HepG2 (cell line): ENCODE results near the gene LRP10. TPM values are rescaled to one million over a fixed set of nuclear protein-coding genes. Genes with fewer than 3 reads are reported as not detected.

Source experiments
- ELF4 ChIP-seq: sonication (generic); formaldehyde crosslinking; IDR thresholded peaks from 2 replicates; pipeline ENCODE4 v1.5.0; 2020; ENCODE audit warnings: missing genetic modification reagents, mild to moderate bottlenecking, moderate library complexity, borderline replicate concordance
- ESRRA ChIP-seq: sonication (generic); formaldehyde crosslinking; IDR thresholded peaks from 2 replicates; pipeline ENCODE4 v1.5.1; 2020; ENCODE audit warnings: mild to moderate bottlenecking, low read depth, missing genetic modification reagents
- HNF1A ChIP-seq, 2 experiments: sonication (generic) in 1 of 2; formaldehyde crosslinking in 1 of 2; IDR thresholded peaks; 2 replicates each; pipeline versions ENCODE4 v1.4.0 to v1.6.1; 2016 to 2020; ENCODE audit warnings: borderline replicate concordance in 1 of 2, low read depth in 1 of 2, mild to moderate bottlenecking in 1 of 2, missing genetic modification reagents in 1 of 2
- KLF9 ChIP-seq: IDR thresholded peaks from 2 replicates; pipeline ENCODE4 v1.6.1; 2016; ENCODE audit warnings: low read depth
- MIER2 ChIP-seq: IDR thresholded peaks from 2 replicates; pipeline ENCODE4 v1.6.1; 2016; ENCODE audit warnings: missing biosample characterization, missing genetic modification reagents
- PAX8 ChIP-seq: sonication (generic); formaldehyde crosslinking; IDR thresholded peaks from 2 replicates; pipeline ENCODE4 v1.8.0; 2022; ENCODE audit warnings: mild to moderate bottlenecking, missing genetic modification reagents, borderline replicate concordance
- PHF5A ChIP-seq: IDR thresholded peaks from one replicate; pipeline ENCODE4 v1.6.1; 2018; ENCODE audit warnings: low read depth, missing genetic modification reagents; ENCODE audit not compliant: unreplicated experiment
- RBFOX2 ChIP-seq: fragments of 200-400 bp; formaldehyde crosslinking; IDR thresholded peaks from 2 replicates; pipeline ENCODE4 v1.6.1; 2017; ENCODE audit warnings: low read depth, mild to moderate bottlenecking, low read length
- SP2 ChIP-seq: sonication (generic); formaldehyde crosslinking; IDR thresholded peaks from 2 replicates; pipeline ENCODE4 v1.5.1; 2020; ENCODE audit warnings: mild to moderate bottlenecking, missing genetic modification reagents
- TCF7 ChIP-seq: sonication (generic); IDR thresholded peaks from 2 replicates; pipeline ENCODE4 v1.6.1; 2016; ENCODE audit warnings: antibody characterized with exemption, low read depth
- ZBTB43 ChIP-seq: sonication (generic); formaldehyde crosslinking; conservative IDR thresholded peaks from 2 replicates; pipeline ENCODE4 v1.4.0; 2020; ENCODE audit warnings: missing genetic modification reagents
- ZC3H13 ChIP-seq: sonication (generic); formaldehyde crosslinking; IDR thresholded peaks from 2 replicates; pipeline ENCODE4 v1.8.1; 2023; ENCODE audit warnings: mild to moderate bottlenecking, missing genetic modification reagents, moderate library complexity
- ZNF383 ChIP-seq: sonication (generic); formaldehyde crosslinking; IDR thresholded peaks from 2 replicates; pipeline ENCODE4 v1.4.0; 2020; ENCODE audit warnings: missing genetic modification reagents, mild to moderate bottlenecking, borderline replicate concordance
- ZNF766 ChIP-seq: sonication (generic); formaldehyde crosslinking; IDR thresholded peaks from 2 replicates; pipeline ENCODE4 v1.5.0; 2020; ENCODE audit warnings: missing genetic modification reagents, borderline replicate concordance
- ZNF816 ChIP-seq: sonication (generic); formaldehyde crosslinking; IDR thresholded peaks from 2 replicates; pipeline ENCODE4 v1.8.0; 2022; ENCODE audit warnings: missing genetic modification reagents, mild to moderate bottlenecking, borderline replicate concordance
- polyA plus RNA-seq, 8 experiments: library from polyadenylated mRNA; depleted of rRNA in 3 of 8; stranded (reverse) in 7 of 8; unstranded in 1 of 8; fragments of >200 nt; fragmentation: Illumina TruSeq in 4 of 8; extraction: Trizol in 4 of 8; gene quantifications; 2 replicates each; pipeline versions ENCODE4 v1.2.1 to v1.2.3, GENCODE V29; 2011 to 2016; ENCODE audit warnings: low read depth in 4 of 8, missing spikeins in 1 of 8, mixed read lengths in 1 of 8; ENCODE audit not compliant: insufficient read depth in 1 of 8
- total RNA-seq, 5 experiments: library from RNA; depleted of rRNA; stranded (reverse); fragments of >200 nt; fragmentation: Illumina TruSeq; extraction: Trizol; gene quantifications; 2 replicates each; pipeline ENCODE4 v1.2.3, GENCODE V29; 2016; ENCODE audit warnings: low read depth in 1 of 5
- TF ChIP-seq, protein P1 (sequence below): fragments of 450-650 bp; IDR thresholded peaks from 2 replicates; pipeline ENCODE4 v1.6.1; 2017; ENCODE audit warnings: mild to moderate bottlenecking
- TF ChIP-seq, protein P2 (sequence below): sonication (generic); formaldehyde crosslinking; IDR thresholded peaks from 2 replicates; pipeline ENCODE4 v1.5.0; 2020; ENCODE audit warnings: missing genetic modification reagents

Gene LRP10
- total and polyA plus RNA-seq, 2 of the 13 experiments (the other 11 are each of a cell fraction or from before 2014, with no cell fraction given), result 16.9 to 45.2 TPM

- TF ChIP-seq ZC3H13 (CRISPR knock-in tag) (no peak), ZNF816 (peak; percentile 64), TCF7 (no peak), HNF1A (IDR thresholded peaks at IDR 0.05; ENCODE audit: low read depth) (peak; percentile 70), HNF1A (CRISPR knock-in tag; IDR thresholded peaks at IDR 0.05; ENCODE audit: borderline replicate concordance) (peak; percentile 78), SP2 (CRISPR knock-in tag) (0 out of 2 replicates have a peak, but pooled peaks have one; percentile 50), KLF9 (CRISPR knock-in tag) (peak; percentile 21; the same call in 1 of the 2 replicates), ZNF383 (CRISPR knock-in tag) (peak; percentile 89; the same call in 1 of the 2 replicates), ELF4 (CRISPR knock-in tag) (peak; percentile 99), ZNF766 (CRISPR knock-in tag) (peak; percentile 69; the same call in 1 of the 2 replicates), PHF5A (CRISPR knock-in tag) (no peak), RBFOX2 (peak; percentile 86), ESRRA (no peak), ZBTB43 (CRISPR knock-in tag) (no peak; the same call in 1 of the 2 replicates), PAX8 (CRISPR knock-in tag) (peak; percentile 98), MIER2 (CRISPR knock-in tag) (peak; percentile 71; the same call in 1 of the 2 replicates)
- TF ChIP-seq, protein P1, sequence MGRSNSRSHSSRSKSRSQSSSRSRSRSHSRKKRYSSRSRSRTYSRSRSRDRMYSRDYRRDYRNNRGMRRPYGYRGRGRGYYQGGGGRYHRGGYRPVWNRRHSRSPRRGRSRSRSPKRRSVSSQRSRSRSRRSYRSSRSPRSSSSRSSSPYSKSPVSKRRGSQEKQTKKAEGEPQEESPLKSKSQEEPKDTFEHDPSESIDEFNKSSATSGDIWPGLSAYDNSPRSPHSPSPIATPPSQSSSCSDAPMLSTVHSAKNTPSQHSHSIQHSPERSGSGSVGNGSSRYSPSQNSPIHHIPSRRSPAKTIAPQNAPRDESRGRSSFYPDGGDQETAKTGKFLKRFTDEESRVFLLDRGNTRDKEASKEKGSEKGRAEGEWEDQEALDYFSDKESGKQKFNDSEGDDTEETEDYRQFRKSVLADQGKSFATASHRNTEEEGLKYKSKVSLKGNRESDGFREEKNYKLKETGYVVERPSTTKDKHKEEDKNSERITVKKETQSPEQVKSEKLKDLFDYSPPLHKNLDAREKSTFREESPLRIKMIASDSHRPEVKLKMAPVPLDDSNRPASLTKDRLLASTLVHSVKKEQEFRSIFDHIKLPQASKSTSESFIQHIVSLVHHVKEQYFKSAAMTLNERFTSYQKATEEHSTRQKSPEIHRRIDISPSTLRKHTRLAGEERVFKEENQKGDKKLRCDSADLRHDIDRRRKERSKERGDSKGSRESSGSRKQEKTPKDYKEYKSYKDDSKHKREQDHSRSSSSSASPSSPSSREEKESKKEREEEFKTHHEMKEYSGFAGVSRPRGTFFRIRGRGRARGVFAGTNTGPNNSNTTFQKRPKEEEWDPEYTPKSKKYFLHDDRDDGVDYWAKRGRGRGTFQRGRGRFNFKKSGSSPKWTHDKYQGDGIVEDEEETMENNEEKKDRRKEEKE, result no peak
- TF ChIP-seq, protein P2, sequence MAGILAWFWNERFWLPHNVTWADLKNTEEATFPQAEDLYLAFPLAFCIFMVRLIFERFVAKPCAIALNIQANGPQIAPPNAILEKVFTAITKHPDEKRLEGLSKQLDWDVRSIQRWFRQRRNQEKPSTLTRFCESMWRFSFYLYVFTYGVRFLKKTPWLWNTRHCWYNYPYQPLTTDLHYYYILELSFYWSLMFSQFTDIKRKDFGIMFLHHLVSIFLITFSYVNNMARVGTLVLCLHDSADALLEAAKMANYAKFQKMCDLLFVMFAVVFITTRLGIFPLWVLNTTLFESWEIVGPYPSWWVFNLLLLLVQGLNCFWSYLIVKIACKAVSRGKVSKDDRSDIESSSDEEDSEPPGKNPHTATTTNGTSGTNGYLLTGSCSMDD (CRISPR knock-in tag), result no peak; the same call in 1 of the 2 replicates
Measured at GRCh38 chr14:22829661-22830442, 41.7 kb upstream of the LRP10 start, which contains the start of gene MRPL52 (continued).
